GM18909 (cell line): Measurements from ENCODE around the gene ANAPC2.

ENCODE experiments used
- ATAC-seq: cut with Tn5 transposase; IDR thresholded peaks from one replicate; pipeline ENCODE4 v1.9.1; 2021; ENCODE audit warnings: mild to moderate bottlenecking; ENCODE audit not compliant: unreplicated experiment, poor library complexity

ANAPC2 gene

DNA sequence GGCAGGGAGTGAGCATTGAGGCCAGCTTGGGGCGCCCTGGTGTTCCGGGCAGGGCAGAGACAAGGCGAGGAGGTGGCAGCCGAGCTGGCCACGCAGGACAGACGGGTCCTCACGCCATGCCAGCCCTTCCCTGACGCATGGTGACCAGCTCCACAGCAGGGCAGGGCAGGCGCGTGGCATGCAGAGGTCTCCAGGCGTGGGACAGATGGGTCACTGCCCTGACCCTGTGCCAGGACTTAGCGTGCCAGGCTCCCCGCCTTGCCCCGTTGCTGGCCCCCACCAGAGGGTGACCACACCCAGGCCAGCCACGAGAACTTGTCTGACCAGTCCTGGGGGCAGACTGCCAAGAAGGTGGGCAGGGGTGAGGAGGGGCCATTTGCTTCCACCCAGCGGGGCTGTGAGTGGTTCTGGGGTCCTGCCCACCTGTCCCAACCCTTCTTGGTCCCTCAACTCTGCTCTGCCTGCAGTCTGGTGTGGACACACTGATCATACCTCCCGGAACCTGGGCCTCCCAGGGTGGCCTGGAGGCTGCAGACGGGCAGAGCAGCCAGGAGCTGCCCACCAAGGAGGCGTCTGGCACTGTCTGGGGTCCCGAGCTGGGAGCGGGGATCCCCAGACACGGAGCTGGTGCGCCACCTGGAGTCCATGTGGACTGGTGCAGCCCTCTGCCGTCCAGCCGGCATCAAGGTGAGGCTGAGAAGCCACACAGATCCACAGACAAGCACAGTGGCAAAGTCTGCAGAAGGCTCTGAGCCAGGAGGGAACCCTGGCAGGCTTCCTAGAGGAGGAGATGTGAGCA lies 38.9 kb upstream of the ANAPC2 start, which contains the start of gene RNF224:
RNF224 (plus strand) TSS at position 449 of the 799 bp plus-strand sequence. CDS start 834 bp downstream, outside the sequence.
- no peak for ATAC-seq

DNA sequence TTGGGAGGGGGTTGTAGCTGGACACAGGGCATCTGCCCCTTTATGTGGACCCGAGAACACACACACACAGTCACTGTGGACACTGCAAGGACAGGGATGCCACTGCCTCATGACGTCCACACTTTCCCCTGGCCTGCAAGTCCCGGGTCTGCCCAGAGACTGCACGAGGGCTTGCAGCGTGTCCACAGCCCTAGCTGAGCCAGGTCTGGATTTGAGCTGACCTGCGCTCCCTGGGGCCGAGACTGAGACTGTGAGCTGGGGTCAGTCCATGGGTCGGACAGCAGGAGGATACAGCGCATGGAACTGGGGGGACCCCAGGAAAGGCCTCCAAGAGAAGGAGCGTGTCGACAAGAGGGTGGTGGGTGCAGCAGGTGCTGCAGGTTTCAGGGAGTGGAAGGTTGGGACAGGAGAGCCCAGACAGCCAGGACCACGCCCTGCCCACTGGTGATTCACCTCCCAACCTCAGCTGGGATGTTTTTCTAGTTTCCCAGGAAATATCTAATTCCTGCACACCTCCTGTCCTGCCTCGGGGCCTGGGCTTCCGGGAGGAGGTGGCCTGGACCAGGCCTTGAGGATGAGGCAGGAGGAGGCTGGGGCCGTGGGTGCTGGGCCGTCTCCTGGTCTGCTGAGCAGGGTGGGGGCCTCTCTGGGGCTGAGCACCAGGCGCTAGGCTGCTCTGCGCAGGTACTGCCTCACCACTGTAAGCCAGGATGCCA lies 38.1 kb upstream of the ANAPC2 start:
- ATAC-seq = no peak

DNA sequence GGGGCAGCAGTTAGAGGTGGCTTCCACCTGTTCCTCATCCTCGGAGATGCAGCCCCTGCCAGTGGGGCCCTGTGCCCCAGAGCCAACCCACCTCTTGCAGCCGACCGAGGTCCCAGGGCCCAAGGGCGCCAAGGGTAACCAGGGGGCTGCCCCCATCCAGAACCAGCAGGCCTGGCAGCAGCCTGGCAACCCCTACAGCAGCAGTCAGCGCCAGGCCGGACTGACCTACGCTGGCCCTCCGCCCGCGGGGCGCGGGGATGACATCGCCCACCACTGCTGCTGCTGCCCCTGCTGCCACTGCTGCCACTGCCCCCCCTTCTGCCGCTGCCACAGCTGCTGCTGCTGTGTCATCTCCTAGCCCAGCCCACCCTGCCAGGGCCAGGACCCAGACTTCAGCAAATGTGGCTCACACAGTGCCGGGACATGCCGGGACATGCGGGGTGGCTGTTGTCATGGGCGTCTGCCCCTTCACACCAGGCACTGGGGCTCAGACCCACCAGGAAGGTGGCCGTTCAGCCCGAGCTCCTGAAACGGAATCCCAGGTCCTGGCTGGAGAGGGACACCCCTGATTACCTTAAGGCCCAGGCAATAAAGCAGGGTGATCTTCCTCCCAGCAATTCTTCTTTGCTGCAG lies 37.5 kb upstream of the ANAPC2 start:
- no peak for ATAC-seq

DNA sequence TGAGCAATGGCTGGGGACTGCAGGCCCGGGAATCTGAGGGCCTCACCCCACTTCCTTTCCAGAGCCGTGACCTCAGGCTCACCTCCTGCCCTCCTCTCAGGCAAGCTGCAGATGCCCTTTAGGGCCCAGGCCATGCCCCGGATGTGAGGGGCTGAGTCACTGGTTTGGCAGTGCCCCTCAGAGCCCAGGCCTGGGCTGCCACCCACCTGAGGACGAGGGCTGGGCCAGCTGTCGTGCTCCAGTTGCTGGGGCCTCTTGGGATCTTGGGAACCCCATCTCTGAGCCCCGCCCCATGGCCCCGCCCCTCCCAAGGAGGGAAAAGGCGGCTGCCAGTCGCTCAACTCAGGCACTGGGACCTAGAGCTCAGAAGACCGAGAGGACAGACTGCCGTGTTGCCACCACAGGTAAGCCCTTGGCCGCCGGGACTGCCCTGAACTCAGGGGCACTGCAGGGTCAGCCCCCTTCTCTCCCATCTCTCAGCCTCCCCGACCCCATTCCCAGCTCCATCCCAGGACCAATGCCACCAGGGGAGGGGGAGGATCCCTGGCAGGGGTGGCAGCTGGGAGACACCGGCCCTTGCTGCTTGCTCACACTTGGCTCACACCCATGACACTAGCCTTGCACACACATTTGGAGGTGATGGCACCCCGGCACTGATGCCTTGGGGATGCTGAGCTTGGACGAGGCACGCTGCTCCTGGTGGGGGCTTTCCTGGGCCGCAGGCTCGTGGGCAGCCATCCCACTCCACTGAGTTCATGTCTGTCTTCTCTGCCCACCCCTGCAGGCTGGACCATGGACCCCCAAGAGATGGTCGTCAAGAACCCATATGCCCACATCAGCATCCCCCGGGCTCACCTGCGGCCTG lies 36.7 kb upstream of the ANAPC2 start, which contains the start of gene CYSRT1:
CYSRT1 (plus strand) TSS at position 345 of the 865 bp plus-strand sequence; CDS start at position 793, 448 bp downstream.
- no peak for ATAC-seq

DNA sequence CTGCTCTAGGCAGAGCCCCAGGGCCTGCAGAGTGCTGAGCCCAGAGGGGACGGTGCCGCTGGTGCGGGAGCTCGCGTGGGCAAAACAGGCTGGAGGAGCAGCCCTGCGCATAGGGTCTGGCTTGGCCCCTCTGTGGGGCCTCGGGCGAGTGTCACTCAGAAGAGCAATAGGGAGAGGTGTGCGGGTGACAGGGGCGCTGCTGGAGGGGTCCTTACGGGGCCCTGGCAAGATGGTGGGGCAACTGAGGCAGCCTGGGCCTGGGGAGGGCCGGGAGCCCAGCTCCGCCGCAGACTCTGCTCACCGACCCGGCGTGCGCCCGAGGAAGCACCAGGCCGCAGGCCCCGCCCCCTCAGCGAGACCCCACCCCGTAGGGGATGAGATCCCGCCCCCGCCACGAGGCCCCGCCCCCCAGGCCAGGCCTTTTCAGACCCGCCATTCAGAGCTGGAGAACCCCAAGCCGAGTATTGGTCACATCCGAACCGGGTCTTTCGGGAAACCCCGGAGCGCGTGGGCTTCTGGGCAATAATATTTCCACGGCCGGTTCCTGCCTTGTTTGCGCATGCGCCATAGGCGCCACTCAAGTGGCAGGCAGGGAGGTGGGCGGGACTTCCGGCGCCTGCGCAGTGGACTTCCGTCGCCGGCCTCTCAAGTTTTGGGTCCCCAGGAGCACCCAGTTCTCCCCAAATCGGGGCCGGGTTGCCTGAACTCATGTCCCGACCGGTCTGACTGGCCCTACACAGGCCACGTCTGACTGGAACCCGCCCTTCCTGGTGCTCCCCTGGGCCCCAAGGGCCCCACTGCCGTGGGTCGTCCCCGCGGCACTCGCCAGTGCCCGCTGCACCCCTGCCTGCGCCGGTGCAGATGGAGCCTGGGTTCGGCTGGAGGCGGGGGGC lies 35.0 kb upstream of the ANAPC2 start:
- peak; percentile 73 for ATAC-seq

DNA sequence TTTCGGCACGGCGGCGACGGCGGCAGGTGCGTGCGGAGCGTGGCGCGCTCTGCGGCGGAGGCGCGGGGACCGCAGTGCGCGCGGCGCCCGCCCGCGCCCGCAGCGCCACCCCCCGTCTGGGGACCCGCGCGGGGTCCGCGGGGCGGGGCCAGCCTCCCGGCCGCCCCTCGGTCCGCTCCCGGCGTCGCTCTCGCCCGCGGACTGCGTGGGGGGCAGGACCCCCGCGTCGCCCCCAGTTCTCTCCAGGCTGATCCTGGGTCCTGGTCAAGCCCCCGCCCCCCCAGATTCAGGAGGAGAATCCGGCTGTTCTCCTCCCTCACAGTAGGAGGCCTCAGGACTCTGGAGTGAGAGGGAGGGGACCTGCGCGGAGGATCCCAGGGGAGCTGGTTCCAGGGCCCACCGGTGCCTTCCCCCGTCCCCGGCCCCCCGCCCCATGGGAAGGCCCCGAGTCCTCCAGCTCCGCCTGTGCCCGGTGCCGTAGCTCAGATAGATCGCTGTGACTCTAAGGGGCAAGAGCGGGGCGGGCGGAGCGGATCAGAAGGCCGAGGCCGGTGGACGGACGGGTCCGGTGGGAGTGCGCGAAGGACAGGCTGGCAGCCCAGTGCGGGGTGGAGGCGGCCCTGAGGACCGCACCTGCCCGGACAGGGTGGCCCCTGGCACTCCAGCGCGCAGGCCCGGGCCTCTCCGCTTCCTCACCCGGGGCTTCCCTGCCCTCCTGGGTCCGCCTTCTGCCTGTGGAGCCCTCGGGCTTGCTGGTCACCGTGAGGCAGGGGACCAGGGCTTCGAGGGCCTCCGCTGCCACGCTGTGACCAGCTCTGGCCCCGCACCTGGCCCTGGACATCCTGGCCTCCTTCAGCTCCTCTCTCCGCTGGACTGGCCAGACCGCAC lies 34.1 kb upstream of the ANAPC2 start, which contains the start of gene RNF208:
RNF208 (minus strand) TSS at position 51 of the 888 bp plus-strand sequence. CDS start 1,028 bp downstream, outside the sequence.
- ATAC-seq = no peak

DNA sequence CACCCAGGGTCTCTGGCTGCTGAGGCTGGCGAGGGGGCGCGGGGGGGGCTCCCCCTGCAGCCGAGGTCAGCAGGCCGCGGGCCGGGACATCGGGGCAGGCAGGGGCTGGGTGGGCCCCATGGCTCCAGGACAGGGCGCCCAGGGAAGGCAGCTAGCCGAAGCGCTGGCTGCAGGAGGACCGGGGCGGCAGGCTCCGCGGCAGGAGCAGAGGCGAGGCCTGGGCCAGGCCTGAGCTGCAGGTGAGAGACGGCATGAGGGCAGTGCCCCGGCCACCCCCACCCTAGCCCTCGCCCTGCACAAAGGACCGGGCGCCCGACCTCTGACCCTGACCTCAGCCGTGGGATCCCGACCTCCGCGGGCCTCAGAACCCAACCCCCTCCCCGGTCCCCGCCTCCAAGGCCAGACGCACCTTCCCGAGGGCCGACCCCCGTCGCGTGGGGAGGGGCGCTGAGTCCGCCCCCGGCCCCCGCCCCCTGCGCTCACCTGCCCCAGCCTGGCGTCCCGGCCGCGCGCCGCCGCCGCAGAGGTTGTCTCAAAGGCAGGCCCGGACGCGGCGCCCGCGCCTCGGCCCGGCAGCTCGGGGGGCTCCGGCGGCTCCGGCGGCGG lies 33.2 kb upstream of the ANAPC2 start:
- no peak for ATAC-seq

DNA sequence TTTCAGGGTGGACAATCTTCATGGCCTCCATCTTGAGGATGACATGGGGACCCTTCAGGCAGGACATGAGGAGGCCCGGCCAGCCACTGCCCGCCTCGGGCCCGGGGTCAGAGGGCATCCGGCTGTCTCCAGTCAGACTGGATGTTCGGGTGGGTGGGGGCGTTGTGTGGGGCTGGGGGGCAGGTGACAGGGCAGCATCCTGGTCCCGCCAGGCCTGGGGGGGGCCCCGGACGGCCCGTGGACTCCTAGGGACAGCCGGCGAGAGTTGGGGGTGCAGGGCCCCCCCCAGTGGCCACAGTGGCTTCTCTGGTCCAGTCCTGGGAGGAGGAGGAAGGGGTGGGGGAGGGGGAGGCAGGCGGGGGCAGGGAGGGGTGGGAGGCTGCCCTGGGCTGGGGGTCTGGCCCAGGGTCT lies 32.7 kb upstream of the ANAPC2 start:
- ATAC-seq = no peak

DNA sequence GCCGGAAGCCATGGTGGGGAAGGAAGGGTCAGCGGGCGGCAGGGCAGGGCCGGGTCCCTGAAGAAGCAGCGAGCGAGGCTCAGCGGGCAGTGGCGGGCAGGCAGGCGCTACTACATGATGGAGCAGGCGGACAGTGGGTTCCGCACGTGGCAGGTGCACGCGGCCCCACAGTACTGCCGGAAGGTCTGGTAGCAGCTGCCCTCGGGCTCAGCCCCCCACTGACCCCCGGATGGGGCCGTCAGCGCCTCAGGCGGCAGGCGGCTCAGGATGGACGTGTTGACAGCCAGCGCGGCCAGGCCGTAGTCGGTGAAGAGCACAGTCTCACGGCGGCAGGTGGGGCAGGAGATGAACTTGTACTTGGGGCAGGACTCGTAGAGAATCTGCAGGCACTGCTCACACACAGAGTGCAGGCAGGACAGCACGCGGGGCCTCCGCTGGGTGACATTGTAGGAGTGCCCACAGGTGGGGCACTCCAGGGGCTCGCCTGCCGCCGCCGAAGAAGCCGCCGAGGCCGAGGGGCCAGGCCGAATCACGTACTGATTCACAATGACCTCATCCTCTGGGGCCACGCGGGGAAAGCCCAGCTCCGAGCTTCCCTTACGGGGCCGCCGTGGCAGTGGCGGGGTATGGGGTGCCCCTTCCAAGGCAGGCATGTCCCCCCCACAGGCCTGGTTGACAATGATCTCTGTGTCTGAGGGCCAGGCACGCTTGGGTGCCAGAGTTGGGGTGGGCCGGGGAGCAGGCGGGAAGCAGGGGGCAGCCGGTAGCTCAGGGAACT lies 32.1 kb upstream of the ANAPC2 start:
- ATAC-seq = no peak

DNA sequence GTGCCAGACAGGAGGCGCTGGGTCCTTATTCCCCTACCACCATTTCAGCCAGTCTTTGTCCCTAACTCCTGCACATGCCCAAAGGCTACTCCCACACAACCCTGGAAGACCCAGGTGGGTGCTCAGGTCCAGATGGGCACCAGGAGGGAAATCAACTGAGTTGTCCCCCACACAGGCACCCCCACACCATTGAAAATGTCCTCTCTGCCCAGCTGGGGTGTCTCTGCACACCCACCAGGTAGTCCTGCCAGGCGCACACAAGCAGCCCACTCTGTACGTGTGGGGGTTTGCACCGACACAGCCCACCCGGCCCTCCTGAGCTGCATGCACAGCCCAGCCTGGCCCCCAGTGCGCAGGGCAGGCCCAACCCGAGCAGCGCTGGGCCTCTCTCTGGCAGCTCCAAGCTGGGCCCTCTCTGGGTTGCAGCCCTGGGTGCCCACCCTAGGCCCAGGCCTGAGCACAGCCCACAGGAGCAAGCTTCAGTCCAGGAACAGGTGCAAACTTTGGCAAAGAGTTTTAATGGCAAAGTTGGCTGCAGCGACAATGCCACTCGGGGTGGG lies 31.5 kb upstream of the ANAPC2 start:
- ATAC-seq = no peak

DNA sequence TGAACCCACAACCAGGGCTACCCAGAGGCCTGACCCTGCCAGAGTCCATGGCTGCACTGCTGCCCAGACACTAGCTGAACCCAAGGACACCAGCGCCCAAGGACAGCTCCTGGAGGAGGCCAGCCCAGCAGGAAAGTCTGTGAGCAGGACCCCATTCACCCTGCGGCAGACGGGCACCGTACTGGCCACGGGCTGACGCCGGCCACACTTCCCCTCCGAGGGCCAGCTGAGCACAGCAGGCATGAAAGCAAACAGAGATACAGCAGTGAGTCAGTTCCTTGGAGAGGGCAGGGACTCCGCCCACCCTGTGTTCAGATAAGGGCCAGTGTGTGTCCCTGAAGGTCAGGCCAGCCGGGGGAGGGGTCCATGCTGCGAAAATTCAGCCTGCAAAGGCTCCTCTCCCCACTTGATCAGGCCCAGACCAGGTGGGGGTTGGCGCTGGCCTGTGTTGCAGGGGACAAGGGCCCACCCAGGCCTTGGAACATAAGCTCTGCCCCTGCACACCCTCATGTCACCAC lies 30.5 kb upstream of the ANAPC2 start:
- no peak for ATAC-seq

DNA sequence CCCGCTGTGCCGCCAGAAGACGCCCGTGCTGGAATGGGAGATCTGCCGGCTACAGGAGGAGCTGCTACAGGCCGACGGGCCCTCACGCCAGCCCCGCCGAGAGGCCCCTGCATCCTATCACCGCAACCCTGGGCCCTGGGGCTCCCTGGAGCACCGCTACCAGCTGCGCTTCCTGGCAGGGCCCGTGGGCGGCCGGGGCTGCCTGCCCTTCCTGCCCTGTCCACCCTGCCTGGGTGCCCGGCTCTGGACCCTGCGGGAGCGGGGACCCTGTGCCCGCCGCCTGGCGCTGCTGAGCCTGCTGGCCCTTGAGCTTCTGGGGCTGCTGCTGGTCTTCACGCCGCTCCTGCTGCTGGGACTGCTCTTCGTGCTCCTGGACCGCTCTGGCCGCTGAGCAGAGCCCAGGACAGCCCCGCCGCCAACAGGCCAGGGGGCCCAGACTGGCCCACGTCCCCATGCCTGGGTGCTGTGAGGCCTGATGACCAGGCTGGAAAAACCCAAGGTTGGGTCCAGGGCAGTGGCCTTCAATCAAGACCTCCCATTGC lies 29.9 kb upstream of the ANAPC2 start:
- ATAC-seq = no peak

DNA sequence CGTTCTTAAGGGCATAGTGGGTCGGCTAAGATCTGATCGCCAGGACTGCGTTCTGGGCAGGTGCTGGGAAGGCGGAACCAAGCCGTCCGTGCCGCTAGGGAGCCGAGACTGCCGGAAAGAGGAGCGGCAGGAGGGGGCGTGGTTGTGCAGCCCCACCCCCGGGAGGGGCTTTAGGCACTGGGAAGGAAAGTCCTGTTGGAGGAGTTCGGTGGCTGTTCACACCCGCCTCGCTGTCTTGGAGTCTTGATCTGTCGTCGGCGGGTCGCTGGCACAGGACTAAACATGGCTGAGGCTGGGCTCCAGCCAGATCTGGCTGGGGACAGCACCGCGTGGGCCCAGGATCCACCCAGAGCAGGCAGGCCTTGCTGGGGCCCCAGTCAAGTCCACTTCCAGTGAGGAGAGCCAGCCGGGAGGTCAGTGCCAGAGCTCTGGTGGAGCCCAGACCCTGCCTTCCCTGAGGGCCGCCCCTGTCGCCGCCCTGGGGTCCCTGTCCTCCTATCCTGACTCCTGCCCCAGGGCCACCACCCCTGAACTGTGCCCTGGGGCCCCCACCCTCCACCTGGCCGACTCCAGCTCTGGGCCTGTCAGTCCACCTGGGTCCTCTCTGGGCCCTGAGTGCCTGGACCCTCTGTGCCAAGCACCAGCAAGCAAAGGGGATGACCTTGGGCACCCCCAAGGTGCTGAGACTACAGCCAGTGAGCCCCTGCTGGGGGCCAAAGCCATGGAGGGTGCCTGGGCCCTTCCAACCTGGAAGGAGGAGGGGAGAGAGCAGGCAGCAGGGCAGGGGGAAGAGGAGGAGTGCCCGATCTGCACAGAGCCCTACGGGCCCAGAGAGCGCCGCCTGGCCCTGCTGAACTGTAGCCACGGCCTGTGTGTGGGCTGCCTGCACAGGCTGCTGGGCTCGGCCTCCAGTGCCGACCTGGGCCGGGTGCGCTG lies 29.2 kb upstream of the ANAPC2 start:
- no peak for ATAC-seq

DNA sequence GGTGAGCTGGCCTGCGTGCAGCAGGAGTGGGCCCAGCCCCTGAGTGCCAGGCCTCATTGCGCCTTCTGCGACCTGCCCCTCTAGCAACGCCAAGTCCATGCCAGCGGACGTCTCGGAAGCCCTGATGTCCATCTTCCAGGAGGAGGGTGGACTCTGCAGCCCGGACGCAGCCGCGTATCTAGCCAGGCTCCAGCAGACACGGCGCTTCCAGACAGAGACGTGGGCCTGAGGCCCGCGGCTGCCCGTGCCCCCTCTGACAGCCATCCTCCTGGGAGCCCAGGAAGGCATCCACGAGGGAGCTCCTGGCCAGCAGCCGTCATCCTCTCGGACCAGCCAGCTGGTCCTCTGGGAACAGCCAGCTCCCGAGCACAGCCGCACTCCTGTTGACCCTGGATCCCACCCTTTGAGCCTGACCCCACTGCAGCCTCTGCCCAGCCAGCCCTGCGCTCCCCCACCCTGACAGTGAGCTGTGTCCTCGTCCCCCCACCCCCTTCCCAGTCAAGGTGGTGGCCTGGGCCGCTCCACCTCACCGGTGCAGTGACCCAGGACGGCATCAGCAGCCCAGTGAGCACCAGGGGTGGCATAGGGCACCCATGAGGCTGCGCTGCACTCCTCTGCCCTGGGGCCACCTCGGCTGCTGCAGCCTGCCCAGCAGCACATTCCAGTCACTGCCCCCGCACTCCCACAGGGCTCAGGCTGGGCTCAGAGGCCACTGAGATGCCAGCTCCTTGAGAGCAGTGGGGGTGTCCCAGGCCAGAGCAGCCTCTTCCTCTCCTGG lies 28.0 kb upstream of the ANAPC2 start:
- no peak for ATAC-seq
